Small intestine (tissue), 7 donors: ENCODE results near the gene POLA1. TPM values are rescaled to one million over a fixed set of nuclear protein-coding genes. Genes with fewer than 3 reads are reported as not detected.
"Not testable (repeated sequence)": the region's sequence is repeated elsewhere in the genome, so short reads cannot be mapped to it uniquely, and the experiment has no call there.

Experiments
- DNase-seq, 2 donors: peaks; one replicate each; pipeline versions ENCODE4 v3.0.0 to v3.0.0-alpha.2; 2013
- FAIRE-seq: peaks from 2 replicates; lab custom pipeline; 2012; peaks lifted over from hg19 to GRCh38; lab: Jason Lieb, UNC
- H3K27ac ChIP-seq, 3 donors: one replicate each; pipeline ENCODE4 v1.5.1; 2013; ENCODE audit warnings: low read length in 2 of 3, mild to moderate bottlenecking in 2 of 3, control low read depth in 1 of 3, inconsistent platforms in 1 of 3, low read depth in 1 of 3, moderate library complexity in 1 of 3
- H3K27me3 ChIP-seq, 3 donors: one replicate each; pipeline ENCODE4 v1.6.1; 2013; ENCODE audit warnings: low read length in 3 of 3, inconsistent platforms in 1 of 3; ENCODE audit not compliant: control insufficient read depth in 3 of 3, insufficient read depth in 3 of 3
- H3K36me3 ChIP-seq, 3 donors: one replicate each; pipeline ENCODE4 v1.6.1; 2013; ENCODE audit warnings: low read length in 3 of 3, inconsistent platforms in 1 of 3, low read depth in 1 of 3, mild to moderate bottlenecking in 1 of 3, moderate library complexity in 1 of 3; ENCODE audit not compliant: control insufficient read depth in 3 of 3, insufficient read depth in 2 of 3
- H3K4me1 ChIP-seq, 3 donors: one replicate each; pipeline ENCODE4 v1.6.1; 2013; ENCODE audit warnings: low read length in 2 of 3, inconsistent platforms in 1 of 3, low read depth in 1 of 3, mild to moderate bottlenecking in 1 of 3, moderate library complexity in 1 of 3; ENCODE audit not compliant: control insufficient read depth in 3 of 3, insufficient read depth in 2 of 3
- H3K4me3 ChIP-seq, 3 donors: one replicate each; pipeline ENCODE4 v1.5.1; 2013; ENCODE audit warnings: low read length in 3 of 3, control low read depth in 1 of 3, inconsistent platforms in 1 of 3, low read depth in 1 of 3, mild to moderate bottlenecking in 1 of 3, moderate library complexity in 1 of 3
- H3K9me3 ChIP-seq, 2 donors: one replicate each; pipeline ENCODE4 v1.6.1; 2013; ENCODE audit warnings: low read depth in 1 of 2, low read length in 1 of 2; ENCODE audit not compliant: control insufficient read depth in 2 of 2, insufficient read depth in 1 of 2
- WGBS, 3 donors: extraction: QIAGEN DNeasy Blood & Tissue Kit; methylation state at CpG; one replicate each; pipeline ENCODE4 v1.1.7; 2013; 5-methylcytosine and 5-hydroxymethylcytosine counted together
- polyA plus RNA-seq, 4 donors: library from polyadenylated mRNA; stranded (reverse) in 3 of 4; unstranded in 1 of 4; fragments of 200-250 nt in 3 of 4; fragments of 120-200 nt in 1 of 4; gene quantifications; one replicate each; pipeline versions ENCODE4 v1.2.1 to v1.2.3, GENCODE V29; 2013
- donor health status: healthy with polysubstance abuse.
- donor health status: control.
- donor health status: control.
- donor health status: Bipolar disorder and iron deficiency.
- donor health status: healthy.

Gene POLA1
- polyA plus RNA-seq, 4 donors: 2.2 to 10.8 (median 4.7) TPM

DNA sequence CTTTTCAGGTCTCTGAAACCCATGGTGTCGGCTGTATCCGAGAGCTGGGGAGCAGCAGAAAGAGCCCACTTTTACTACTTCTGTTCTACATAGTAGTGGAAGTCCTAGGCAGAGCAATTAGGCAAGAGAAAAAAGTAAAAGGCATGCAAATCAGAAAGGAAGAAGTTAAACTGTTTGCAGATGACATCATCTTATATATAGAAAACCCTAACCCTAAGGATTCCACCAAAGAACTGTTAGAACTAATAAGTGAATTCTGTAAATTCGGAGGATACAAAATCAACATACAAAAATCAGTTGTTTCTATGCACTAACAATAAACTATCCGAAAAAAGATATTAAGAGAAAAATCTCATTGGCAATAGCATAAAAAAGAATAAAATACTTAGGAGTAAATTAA is 95.3 kb downstream of the POLA1 start:
- FAIRE-seq (no peak), DNase-seq (no peak)
- H3K27me3 ChIP-seq: no peaks in the 10 kb centered on the region
- peaks cover 0 to 2% (median 0%) of the 10 kb centered on the region in 3 donors for H3K36me3 ChIP-seq
- no peak overlapping the region for H3K27ac ChIP-seq
- H3K9me3 ChIP-seq: no peaks in the 10 kb centered on the region
- 85 to 99% (median 98%) methylated on average over 4 of the region's 4 CpGs for WGBS, 3 donors
- H3K4me1 ChIP-seq: no peaks in the 10 kb centered on the region
- no peak overlapping the region for H3K4me3 ChIP-seq

- FAIRE-seq: no peak
- DNase-seq: no peak
- Histone ChIP-seq H3K27me3 (no peaks in the 10 kb centered on the region), H3K9me3 (no peaks in the 10 kb centered on the region), H3K36me3 (peaks cover 0 to 2% (median 0%) of the 10 kb centered on the region in 3 donors), H3K4me3 (no peak overlapping the region), H3K27ac (no peak overlapping the region), H3K4me1 (no peaks in the 10 kb centered on the region)
- WGBS, 3 donors: 64 to 81% (median 75%) methylated on average over 3 of the region's 3 CpGs
Measured at GRCh38 chrX:24790166-24790565, 96.4 kb downstream of the POLA1 start.

GRCh38 chrX:24796204-24796603 is 102.5 kb downstream of the POLA1 start:
- no peaks in the 10 kb centered on the region for H3K36me3 ChIP-seq
- FAIRE-seq: no peak
- no peaks in the 10 kb centered on the region for H3K4me1 ChIP-seq
- no peak overlapping the region for H3K27ac ChIP-seq
- H3K27me3 ChIP-seq: no peaks in the 10 kb centered on the region
- no peak for DNase-seq
- no peaks in the 10 kb centered on the region for H3K9me3 ChIP-seq
- H3K4me3 ChIP-seq: no peak overlapping the region

DNA sequence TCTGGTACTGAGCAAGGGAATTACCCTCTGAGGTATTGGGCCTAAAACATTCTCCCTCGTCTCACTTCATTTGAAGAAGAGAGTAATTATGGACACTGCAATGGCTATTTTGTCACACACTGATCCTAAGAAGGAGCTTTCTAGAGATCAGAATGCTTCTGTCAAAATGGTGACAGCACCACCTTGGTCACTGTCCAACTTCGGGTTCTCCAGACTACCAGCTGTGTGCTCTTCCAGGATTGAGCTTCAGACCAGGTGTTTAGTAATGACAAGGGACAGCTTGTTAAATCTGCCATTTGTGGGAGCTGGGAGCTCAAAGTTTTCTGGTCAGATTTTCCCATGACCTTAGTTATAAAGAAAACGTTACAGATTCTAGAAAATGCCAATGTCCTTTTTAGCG is 105.4 kb downstream of the POLA1 start:
- no peaks in the 10 kb centered on the region for H3K4me1 ChIP-seq
- H3K9me3 ChIP-seq: no peaks in the 10 kb centered on the region
- 75 to 88% (median 87%) methylated on average over 4 of the region's 4 CpGs for WGBS, 3 donors
- H3K4me3 ChIP-seq: no peak overlapping the region
- no peaks in the 10 kb centered on the region for H3K27me3 ChIP-seq
- no peaks in the 10 kb centered on the region for H3K36me3 ChIP-seq
- no peak for DNase-seq
- no peak for FAIRE-seq
- no peak overlapping the region for H3K27ac ChIP-seq

DNA sequence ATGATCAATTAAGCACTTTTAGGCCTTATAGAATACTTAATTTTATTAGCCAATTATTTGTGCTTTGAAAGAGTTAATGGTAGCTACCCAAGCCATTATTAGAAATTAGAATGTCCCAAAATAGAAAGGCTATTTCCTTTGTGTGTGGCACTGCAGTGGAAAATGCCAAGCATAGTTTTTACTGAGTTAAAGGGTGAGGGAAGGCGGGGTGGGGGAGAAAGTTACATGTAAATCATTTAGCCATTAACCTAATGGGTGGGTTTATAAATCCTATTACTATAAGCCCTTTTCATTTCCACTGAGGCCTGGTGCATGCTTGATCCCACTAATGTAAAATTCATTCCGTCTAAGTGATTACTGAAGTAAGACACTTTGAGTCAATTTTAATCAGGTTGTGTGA is 105.8 kb downstream of the POLA1 start:
- Histone ChIP-seq H3K9me3 (no peaks in the 10 kb centered on the region), H3K27me3 (no peaks in the 10 kb centered on the region), H3K36me3 (no peaks in the 10 kb centered on the region), H3K27ac (no peak overlapping the region), H3K4me1 (no peaks in the 10 kb centered on the region), H3K4me3 (no peak overlapping the region)
- FAIRE-seq: no peak
- WGBS, 3 donors: 65 to 91% (median 78%) methylated on average over 2 of the region's 2 CpGs
- DNase-seq: no peak

GRCh38 chrX:24805201-24805600 is 111.5 kb downstream of the POLA1 start:
- Histone ChIP-seq H3K27me3 (no peaks in the 10 kb centered on the region), H3K4me3 (no peak overlapping the region), H3K27ac (no peak overlapping the region), H3K4me1 (no peaks in the 10 kb centered on the region), H3K36me3 (no peaks in the 10 kb centered on the region), H3K9me3 (no peaks in the 10 kb centered on the region)
- WGBS, 3 donors: 78 to 87% (median 84%) methylated on average over 7 of the region's 7 CpGs
- FAIRE-seq: no peak
- no peak for DNase-seq

DNA sequence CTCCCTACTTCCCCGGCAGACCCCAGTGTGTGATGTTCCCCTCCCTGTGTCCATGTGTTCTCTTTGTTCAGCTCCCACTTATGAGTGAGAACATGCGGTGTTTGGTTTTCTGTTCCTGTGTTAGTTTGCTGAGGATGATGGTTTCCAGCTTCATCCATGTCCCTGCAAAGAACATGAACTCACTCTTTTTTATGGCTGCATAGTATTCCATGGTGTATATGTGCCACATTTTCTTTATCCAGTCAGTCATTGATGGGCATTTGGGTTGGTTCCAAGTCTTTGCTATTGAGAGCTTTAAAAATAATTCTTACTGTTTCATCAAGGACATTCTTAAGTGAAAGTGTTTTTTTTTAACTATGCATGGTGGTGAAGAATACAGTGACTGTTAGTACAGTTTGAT is 126.1 kb downstream of the POLA1 start:
- H3K9me3 ChIP-seq, FAIRE-seq: not testable (repeated sequence)
- 79 to 90% (median 86%) methylated on average over 2 of the region's 2 CpGs for WGBS, 3 donors

DNA sequence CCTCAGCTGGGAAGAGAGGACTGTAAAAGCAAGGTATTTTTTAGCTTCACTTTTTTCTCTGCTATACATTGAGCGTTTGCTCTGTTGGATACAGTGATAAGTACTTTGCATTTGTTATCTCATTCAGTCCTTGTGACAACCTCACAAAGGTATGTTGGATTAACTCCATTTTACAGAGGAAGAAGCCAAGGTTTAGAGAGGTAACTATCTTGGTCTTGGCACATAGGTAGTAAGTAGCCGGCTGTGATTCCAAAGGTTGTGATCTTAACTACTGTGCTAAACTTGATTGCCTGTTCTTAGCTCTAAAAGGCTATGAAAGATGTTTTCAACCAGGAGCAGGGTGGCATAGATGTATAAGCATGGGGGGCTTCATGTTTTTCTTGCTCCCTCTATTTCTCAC is 134.4 kb downstream of the POLA1 start:
- H3K36me3 ChIP-seq: peaks cover 0 to 9% (median 0%) of the 10 kb centered on the region in 3 donors
- no peak overlapping the region for H3K4me3 ChIP-seq
- no peaks in the 10 kb centered on the region for H3K27me3 ChIP-seq
- H3K4me1 ChIP-seq: no peaks in the 10 kb centered on the region
- H3K27ac ChIP-seq: no peak overlapping the region
- DNase-seq (peak; percentile 5 to 21), FAIRE-seq (no peak)
- 28 to 66% (median 62%) methylated on average over 2 of the region's 2 CpGs for WGBS, 3 donors
- no peaks in the 10 kb centered on the region for H3K9me3 ChIP-seq

More for the DNA sequence above, 126.1 kb downstream of the POLA1 start:
- H3K36me3 ChIP-seq, H3K27ac ChIP-seq, H3K4me1 ChIP-seq, H3K27me3 ChIP-seq, H3K4me3 ChIP-seq, DNase-seq: not testable (repeated sequence)

DNA sequence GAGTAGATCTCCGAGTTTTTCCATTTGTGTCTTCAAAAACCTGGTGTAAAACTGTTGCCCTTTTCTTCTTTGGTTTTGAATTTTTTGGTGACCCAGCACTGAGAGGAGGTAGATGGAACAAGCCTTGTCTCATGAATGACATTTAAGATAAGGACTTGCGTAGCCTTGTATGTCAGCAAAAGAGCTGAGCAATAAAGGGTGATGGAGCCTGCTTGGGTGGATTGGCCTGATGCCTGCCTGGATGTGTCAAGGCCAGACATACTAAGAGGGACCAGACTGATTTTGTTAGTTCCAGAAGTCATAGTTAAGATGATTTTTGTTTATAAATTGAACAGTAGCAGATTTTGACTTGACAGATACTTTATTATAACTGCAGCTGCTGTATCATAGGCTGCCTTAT is 134.9 kb downstream of the POLA1 start:
- Histone ChIP-seq H3K4me3 (no peak overlapping the region), H3K27me3 (no peaks in the 10 kb centered on the region), H3K9me3 (no peaks in the 10 kb centered on the region), H3K27ac (no peak overlapping the region), H3K4me1 (no peaks in the 10 kb centered on the region), H3K36me3 (peaks cover 0 to 9% (median 0%) of the 10 kb centered on the region in 3 donors)
- FAIRE-seq (no peak), DNase-seq (no peak)
- 63 to 92% (median 89%) methylated on average over 2 of the region's 2 CpGs for WGBS, 3 donors
